GM23338 (cell line): Measurements from ENCODE around the gene RBFOX1. TPM values are rescaled to one million over a fixed set of nuclear protein-coding genes. Genes with fewer than 3 reads are reported as not detected.

Experiments used
- ATAC-seq: fragments of 200-7000 bp; cut with Tn5 transposase; 3 replicates; pipeline ENCODE4 v1.9.1; 2020
- DNase-seq: peaks from one replicate; pipeline ENCODE4 v3.0.0-alpha.2; 2015; ENCODE audit warnings: low spot score
- H2AFZ ChIP-seq: fragments of 200-600 bp; sonication (generic); 2 replicates; pipeline ENCODE4 v1.8.0; 2016; ENCODE audit warnings: antibody characterized with exemption, mild to moderate bottlenecking, moderate library complexity
- H3F3A ChIP-seq: fragments of 200-600 bp; sonication (generic); replicated peaks from 2 replicates; pipeline ENCODE4 v1.8.0; 2017; ENCODE audit warnings: antibody characterized with exemption, mixed run types, low read depth
- H3K27ac ChIP-seq: fragments of 200-600 bp; sonication (generic); 2 replicates; pipeline ENCODE4 v1.6.1; 2016; ENCODE audit warnings: low read depth
- H3K27me3 ChIP-seq: fragments of 200-600 bp; sonication (generic); 2 replicates; pipeline ENCODE4 v1.8.0; 2016; ENCODE audit warnings: mild to moderate bottlenecking, mixed run types, moderate library complexity; ENCODE audit not compliant: insufficient read depth
- H3K36me3 ChIP-seq: fragments of 200-600 bp; sonication (generic); 2 replicates; pipeline ENCODE4 v1.8.0; 2016; ENCODE audit warnings: mild to moderate bottlenecking; ENCODE audit not compliant: insufficient read depth
- H3K4me1 ChIP-seq: fragments of 200-600 bp; sonication (generic); 2 replicates; pipeline ENCODE4 v1.8.0; 2016; ENCODE audit warnings: mild to moderate bottlenecking, moderate library complexity; ENCODE audit not compliant: insufficient read depth
- H3K4me2 ChIP-seq: fragments of 200-600 bp; sonication (generic); 2 replicates; pipeline ENCODE4 v1.7.1; 2017; ENCODE audit warnings: mixed run types
- H3K4me3 ChIP-seq: fragments of 200-600 bp; sonication (generic); 2 replicates; pipeline ENCODE4 v1.6.1; 2016; ENCODE audit warnings: mixed run types
- H3K79me2 ChIP-seq: fragments of 200-600 bp; sonication (generic); replicated peaks from 2 replicates; pipeline ENCODE4 v1.8.0; 2017; ENCODE audit warnings: mild to moderate bottlenecking; ENCODE audit not compliant: insufficient read depth
- H3K9me2 ChIP-seq: fragments of 200-600 bp; sonication (generic); 2 replicates; pipeline ENCODE4 v1.8.0; 2017; ENCODE audit not compliant: insufficient read depth
- H4K20me1 ChIP-seq: fragments of 200-600 bp; sonication (generic); replicated peaks from 2 replicates; pipeline ENCODE4 v1.8.0; 2017; ENCODE audit warnings: mild to moderate bottlenecking; ENCODE audit not compliant: insufficient read depth
- H3K27ac Mint-ChIP-seq: 2 replicates; pipeline ENCODE4 v1.8.0; 2020; ENCODE audit warnings: inconsistent platforms, mild to moderate bottlenecking, moderate library complexity, mixed read lengths
- H3K27me3 Mint-ChIP-seq: 3 replicates; pipeline ENCODE4 v1.8.0; 2022; ENCODE audit warnings: low read depth, mild to moderate bottlenecking, moderate library complexity, mixed read lengths, inconsistent platforms; ENCODE audit not compliant: insufficient read depth, poor library complexity
- H3K36me3 Mint-ChIP-seq: 3 replicates; pipeline ENCODE4 v1.8.0; 2021; ENCODE audit warnings: low read depth, mild to moderate bottlenecking, inconsistent platforms, moderate library complexity, mixed read lengths
- H3K4me1 Mint-ChIP-seq: 3 replicates; pipeline ENCODE4 v1.8.0; 2020; ENCODE audit warnings: mild to moderate bottlenecking, inconsistent platforms, mixed read lengths
- H3K4me3 Mint-ChIP-seq: 3 replicates; pipeline ENCODE4 v1.8.0; 2021; ENCODE audit warnings: moderate library complexity, mild to moderate bottlenecking, inconsistent platforms, mixed read lengths
- H3K9me3 Mint-ChIP-seq: 3 replicates; pipeline ENCODE4 v1.8.0; 2020; ENCODE audit warnings: moderate library complexity, mild to moderate bottlenecking, inconsistent platforms, mixed read lengths
- CREB1 ChIP-seq: fragments of 250-450 bp; sonication (Bioruptor Pico); IDR thresholded peaks from 2 replicates; pipeline ENCODE4 v1.5.0; 2020; ENCODE audit warnings: low read depth, mild to moderate bottlenecking, moderate library complexity
- EZH2 ChIP-seq: fragments of 200-600 bp; sonication (generic); IDR thresholded peaks from one replicate; pipeline ENCODE4 v1.8.0; 2017; ENCODE audit warnings: antibody characterized with exemption, mild to moderate bottlenecking, low read depth; ENCODE audit not compliant: unreplicated experiment
- EZH2phosphoT487 ChIP-seq: fragments of 200-600 bp; sonication (generic); IDR thresholded peaks from one replicate; pipeline ENCODE4 v1.8.1; 2018; ENCODE audit warnings: antibody characterized with exemption; ENCODE audit not compliant: unreplicated experiment
- JUNB ChIP-seq: IDR thresholded peaks from one replicate; pipeline ENCODE4 v1.6.1; 2016; ENCODE audit warnings: antibody characterized with exemption; ENCODE audit not compliant: unreplicated experiment
- NANOG ChIP-seq: IDR thresholded peaks from 2 replicates; pipeline ENCODE4 v1.6.1; 2016; ENCODE audit warnings: antibody characterized with exemption, borderline replicate concordance
- POLR2AphosphoS5 ChIP-seq: IDR thresholded peaks from 2 replicates; pipeline ENCODE4 v1.6.1; 2016; ENCODE audit warnings: antibody characterized with exemption, low read depth
- STAT1 ChIP-seq: IDR thresholded peaks from one replicate; pipeline ENCODE4 v1.6.1; 2016; ENCODE audit warnings: antibody characterized with exemption; ENCODE audit not compliant: unreplicated experiment
- ZNF114 ChIP-seq: fragments of 250-450 bp; sonication (Bioruptor Pico); IDR thresholded peaks from 2 replicates; pipeline ENCODE4 v1.5.0; 2020; ENCODE audit warnings: mild to moderate bottlenecking, moderate library complexity
- ZNF331 ChIP-seq: fragments of 250-450 bp; sonication (Bioruptor Pico); IDR thresholded peaks from 2 replicates; pipeline ENCODE4 v1.5.0; 2020; ENCODE audit warnings: low read depth, mild to moderate bottlenecking, moderate library complexity
- polyA plus RNA-seq: library from polyadenylated mRNA; unstranded; fragments of >200 nt; fragmentation: Nextera tagmentation; extraction: Ambion mirVana; gene quantifications from 2 replicates; pipeline ENCODE4 v1.2.1, GENCODE V29; 2016
- total RNA-seq: library from RNA; depleted of rRNA; stranded (reverse); fragments of >200 nt; shearing (Covaris generic); gene quantifications from 2 replicates; pipeline ENCODE4 v1.2.3, GENCODE V29; 2014
- TF ChIP-seq, protein P1 (sequence below): IDR thresholded peaks from one replicate; pipeline ENCODE4 v1.6.1; 2018; ENCODE audit warnings: antibody characterized with exemption; ENCODE audit not compliant: unreplicated experiment
- TF ChIP-seq, protein P2 (sequence below): fragments of 250-450 bp; sonication (Bioruptor Pico); IDR thresholded peaks from 2 replicates; pipeline ENCODE4 v1.5.0; 2020; ENCODE audit warnings: mild to moderate bottlenecking, moderate library complexity
- TF ChIP-seq, protein P3 (sequence below), 2 experiments: fragments of 200-600 bp in 1 of 2; sonication (generic) in 1 of 2; conservative IDR thresholded peaks; 2 replicates each; pipeline versions ENCODE4 v1.5.1 to v1.6.1; 2016 to 2017; ENCODE audit warnings: antibody characterized with exemption in 2 of 2, low read depth in 2 of 2, mild to moderate bottlenecking in 2 of 2, moderate library complexity in 1 of 2
- TF ChIP-seq, protein P4 (sequence below): IDR thresholded peaks from 2 replicates; pipeline ENCODE4 v1.6.1; 2016; ENCODE audit warnings: antibody characterized with exemption

The RBFOX1 gene
- total and polyA plus RNA-seq, 2 experiments from 2014 or later: 2.5 to 3.6 TPM

DNA sequence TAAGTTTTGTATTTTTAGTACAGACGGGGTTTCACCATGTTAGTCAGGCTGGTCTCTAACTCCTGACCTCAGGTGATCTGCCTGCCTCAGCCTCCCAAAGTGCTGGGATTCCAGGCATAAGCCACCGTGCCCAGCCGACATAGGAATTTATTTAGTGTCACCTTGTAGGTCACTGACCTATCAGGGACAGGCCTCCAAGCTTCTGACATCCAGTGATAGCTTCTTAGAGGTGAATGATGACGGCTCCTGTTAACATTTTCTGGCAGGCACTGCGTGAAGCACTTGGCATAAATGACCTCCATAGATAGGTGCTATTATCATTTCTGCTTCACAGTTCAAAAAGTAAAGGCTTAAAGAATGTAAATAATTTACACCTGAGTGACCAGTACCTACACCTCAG is 71.6 kb downstream of the RBFOX1 start:
- no peaks in the 10 kb centered on the region for H3K79me2 ChIP-seq
- Mint-ChIP-seq H3K4me3 (no peak overlapping the region), H3K27me3 (no peaks in the 10 kb centered on the region), H3K27ac (no peak overlapping the region), H3K4me1 (peaks cover 9% of the 10 kb centered on the region; the same call in 2 of the 3 replicates), H3K9me3 (peaks cover 5% of the 10 kb centered on the region), H3K36me3 (no peaks in the 10 kb centered on the region)
- H3K4me3 ChIP-seq: no peak overlapping the region
- DNase-seq (no peak), ATAC-seq (no peak)
- H3F3A ChIP-seq: no peaks in the 10 kb centered on the region
- no peak overlapping the region for H3K4me2 ChIP-seq
- H3K36me3 ChIP-seq: no peaks in the 10 kb centered on the region; the same call in 1 of the 2 replicates
- H3K4me1 ChIP-seq: no peaks in the 10 kb centered on the region
- no peak for TF ChIP-seq NANOG
- no peak for TF ChIP-seq JUNB
- no peak for TF ChIP-seq STAT1
- TF ChIP-seq, protein P1, sequence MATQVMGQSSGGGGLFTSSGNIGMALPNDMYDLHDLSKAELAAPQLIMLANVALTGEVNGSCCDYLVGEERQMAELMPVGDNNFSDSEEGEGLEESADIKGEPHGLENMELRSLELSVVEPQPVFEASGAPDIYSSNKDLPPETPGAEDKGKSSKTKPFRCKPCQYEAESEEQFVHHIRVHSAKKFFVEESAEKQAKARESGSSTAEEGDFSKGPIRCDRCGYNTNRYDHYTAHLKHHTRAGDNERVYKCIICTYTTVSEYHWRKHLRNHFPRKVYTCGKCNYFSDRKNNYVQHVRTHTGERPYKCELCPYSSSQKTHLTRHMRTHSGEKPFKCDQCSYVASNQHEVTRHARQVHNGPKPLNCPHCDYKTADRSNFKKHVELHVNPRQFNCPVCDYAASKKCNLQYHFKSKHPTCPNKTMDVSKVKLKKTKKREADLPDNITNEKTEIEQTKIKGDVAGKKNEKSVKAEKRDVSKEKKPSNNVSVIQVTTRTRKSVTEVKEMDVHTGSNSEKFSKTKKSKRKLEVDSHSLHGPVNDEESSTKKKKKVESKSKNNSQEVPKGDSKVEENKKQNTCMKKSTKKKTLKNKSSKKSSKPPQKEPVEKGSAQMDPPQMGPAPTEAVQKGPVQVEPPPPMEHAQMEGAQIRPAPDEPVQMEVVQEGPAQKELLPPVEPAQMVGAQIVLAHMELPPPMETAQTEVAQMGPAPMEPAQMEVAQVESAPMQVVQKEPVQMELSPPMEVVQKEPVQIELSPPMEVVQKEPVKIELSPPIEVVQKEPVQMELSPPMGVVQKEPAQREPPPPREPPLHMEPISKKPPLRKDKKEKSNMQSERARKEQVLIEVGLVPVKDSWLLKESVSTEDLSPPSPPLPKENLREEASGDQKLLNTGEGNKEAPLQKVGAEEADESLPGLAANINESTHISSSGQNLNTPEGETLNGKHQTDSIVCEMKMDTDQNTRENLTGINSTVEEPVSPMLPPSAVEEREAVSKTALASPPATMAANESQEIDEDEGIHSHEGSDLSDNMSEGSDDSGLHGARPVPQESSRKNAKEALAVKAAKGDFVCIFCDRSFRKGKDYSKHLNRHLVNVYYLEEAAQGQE: no peak
- TF ChIP-seq EZH2: no peak
- TF ChIP-seq ZNF114 (CRISPR knock-in tag): no peak
- TF ChIP-seq POLR2AphosphoS5: no peak
- TF ChIP-seq, protein P2, sequence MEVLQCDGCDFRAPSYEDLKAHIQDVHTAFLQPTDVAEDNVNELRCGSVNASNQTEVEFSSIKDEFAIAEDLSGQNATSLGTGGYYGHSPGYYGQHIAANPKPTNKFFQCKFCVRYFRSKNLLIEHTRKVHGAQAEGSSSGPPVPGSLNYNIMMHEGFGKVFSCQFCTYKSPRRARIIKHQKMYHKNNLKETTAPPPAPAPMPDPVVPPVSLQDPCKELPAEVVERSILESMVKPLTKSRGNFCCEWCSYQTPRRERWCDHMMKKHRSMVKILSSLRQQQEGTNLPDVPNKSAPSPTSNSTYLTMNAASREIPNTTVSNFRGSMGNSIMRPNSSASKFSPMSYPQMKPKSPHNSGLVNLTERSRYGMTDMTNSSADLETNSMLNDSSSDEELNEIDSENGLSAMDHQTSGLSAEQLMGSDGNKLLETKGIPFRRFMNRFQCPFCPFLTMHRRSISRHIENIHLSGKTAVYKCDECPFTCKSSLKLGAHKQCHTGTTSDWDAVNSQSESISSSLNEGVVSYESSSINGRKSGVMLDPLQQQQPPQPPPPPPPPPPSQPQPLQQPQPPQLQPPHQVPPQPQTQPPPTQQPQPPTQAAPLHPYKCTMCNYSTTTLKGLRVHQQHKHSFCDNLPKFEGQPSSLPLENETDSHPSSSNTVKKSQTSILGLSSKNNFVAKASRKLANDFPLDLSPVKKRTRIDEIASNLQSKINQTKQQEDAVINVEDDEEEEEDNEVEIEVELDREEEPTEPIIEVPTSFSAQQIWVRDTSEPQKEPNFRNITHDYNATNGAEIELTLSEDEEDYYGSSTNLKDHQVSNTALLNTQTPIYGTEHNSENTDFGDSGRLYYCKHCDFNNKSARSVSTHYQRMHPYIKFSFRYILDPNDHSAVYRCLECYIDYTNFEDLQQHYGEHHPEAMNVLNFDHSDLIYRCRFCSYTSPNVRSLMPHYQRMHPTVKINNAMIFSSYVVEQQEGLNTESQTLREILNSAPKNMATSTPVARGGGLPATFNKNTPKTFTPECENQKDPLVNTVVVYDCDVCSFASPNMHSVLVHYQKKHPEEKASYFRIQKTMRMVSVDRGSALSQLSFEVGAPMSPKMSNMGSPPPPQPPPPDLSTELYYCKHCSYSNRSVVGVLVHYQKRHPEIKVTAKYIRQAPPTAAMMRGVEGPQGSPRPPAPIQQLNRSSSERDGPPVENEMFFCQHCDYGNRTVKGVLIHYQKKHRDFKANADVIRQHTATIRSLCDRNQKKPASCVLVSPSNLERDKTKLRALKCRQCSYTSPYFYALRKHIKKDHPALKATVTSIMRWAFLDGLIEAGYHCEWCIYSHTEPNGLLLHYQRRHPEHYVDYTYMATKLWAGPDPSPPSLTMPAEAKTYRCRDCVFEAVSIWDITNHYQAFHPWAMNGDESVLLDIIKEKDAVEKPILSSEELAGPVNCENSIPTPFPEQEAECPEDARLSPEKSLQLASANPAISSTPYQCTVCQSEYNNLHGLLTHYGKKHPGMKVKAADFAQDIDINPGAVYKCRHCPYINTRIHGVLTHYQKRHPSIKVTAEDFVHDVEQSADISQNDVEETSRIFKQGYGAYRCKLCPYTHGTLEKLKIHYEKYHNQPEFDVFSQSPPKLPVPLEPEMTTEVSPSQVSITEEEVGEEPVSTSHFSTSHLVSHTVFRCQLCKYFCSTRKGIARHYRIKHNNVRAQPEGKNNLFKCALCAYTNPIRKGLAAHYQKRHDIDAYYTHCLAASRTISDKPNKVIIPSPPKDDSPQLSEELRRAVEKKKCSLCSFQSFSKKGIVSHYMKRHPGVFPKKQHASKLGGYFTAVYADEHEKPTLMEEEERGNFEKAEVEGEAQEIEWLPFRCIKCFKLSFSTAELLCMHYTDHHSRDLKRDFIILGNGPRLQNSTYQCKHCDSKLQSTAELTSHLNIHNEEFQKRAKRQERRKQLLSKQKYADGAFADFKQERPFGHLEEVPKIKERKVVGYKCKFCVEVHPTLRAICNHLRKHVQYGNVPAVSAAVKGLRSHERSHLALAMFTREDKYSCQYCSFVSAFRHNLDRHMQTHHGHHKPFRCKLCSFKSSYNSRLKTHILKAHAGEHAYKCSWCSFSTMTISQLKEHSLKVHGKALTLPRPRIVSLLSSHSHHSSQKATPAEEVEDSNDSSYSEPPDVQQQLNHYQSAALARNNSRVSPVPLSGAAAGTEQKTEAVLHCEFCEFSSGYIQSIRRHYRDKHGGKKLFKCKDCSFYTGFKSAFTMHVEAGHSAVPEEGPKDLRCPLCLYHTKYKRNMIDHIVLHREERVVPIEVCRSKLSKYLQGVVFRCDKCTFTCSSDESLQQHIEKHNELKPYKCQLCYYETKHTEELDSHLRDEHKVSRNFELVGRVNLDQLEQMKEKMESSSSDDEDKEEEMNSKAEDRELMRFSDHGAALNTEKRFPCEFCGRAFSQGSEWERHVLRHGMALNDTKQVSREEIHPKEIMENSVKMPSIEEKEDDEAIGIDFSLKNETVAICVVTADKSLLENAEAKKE (CRISPR knock-in tag): no peak
- TF ChIP-seq EZH2phosphoT487: no peak
- no peak for TF ChIP-seq ZNF331
- TF ChIP-seq CREB1: no peak
- TF ChIP-seq, protein P3, sequence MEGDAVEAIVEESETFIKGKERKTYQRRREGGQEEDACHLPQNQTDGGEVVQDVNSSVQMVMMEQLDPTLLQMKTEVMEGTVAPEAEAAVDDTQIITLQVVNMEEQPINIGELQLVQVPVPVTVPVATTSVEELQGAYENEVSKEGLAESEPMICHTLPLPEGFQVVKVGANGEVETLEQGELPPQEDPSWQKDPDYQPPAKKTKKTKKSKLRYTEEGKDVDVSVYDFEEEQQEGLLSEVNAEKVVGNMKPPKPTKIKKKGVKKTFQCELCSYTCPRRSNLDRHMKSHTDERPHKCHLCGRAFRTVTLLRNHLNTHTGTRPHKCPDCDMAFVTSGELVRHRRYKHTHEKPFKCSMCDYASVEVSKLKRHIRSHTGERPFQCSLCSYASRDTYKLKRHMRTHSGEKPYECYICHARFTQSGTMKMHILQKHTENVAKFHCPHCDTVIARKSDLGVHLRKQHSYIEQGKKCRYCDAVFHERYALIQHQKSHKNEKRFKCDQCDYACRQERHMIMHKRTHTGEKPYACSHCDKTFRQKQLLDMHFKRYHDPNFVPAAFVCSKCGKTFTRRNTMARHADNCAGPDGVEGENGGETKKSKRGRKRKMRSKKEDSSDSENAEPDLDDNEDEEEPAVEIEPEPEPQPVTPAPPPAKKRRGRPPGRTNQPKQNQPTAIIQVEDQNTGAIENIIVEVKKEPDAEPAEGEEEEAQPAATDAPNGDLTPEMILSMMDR (conservative IDR thresholded peaks at IDR 0.05; ENCODE audit: low read depth in 2 of 2): no peak
- TF ChIP-seq, protein P4, sequence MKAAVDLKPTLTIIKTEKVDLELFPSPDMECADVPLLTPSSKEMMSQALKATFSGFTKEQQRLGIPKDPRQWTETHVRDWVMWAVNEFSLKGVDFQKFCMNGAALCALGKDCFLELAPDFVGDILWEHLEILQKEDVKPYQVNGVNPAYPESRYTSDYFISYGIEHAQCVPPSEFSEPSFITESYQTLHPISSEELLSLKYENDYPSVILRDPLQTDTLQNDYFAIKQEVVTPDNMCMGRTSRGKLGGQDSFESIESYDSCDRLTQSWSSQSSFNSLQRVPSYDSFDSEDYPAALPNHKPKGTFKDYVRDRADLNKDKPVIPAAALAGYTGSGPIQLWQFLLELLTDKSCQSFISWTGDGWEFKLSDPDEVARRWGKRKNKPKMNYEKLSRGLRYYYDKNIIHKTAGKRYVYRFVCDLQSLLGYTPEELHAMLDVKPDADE: no peak
- no peaks in the 10 kb centered on the region for H3K9me2 ChIP-seq
- no peaks in the 10 kb centered on the region for H4K20me1 ChIP-seq
- no peak overlapping the region for H2AFZ ChIP-seq
- no peaks in the 10 kb centered on the region for H3K27me3 ChIP-seq
- H3K27ac ChIP-seq: no peak overlapping the region
